GM23338 (cell line): ENCODE data around the gene DBH.

Experiments used
- CREB1 ChIP-seq: fragments of 250-450 bp; sonication (Bioruptor Pico); IDR thresholded peaks from 2 replicates; pipeline ENCODE4 v1.5.0; 2020; ENCODE audit warnings: low read depth, mild to moderate bottlenecking, moderate library complexity
- EZH2 ChIP-seq: fragments of 200-600 bp; sonication (generic); IDR thresholded peaks from one replicate; pipeline ENCODE4 v1.8.0; 2017; ENCODE audit warnings: antibody characterized with exemption, mild to moderate bottlenecking, low read depth; ENCODE audit not compliant: unreplicated experiment
- TF ChIP-seq, protein P1 (sequence below), 2 experiments: fragments of 200-600 bp in 1 of 2; sonication (generic) in 1 of 2; conservative IDR thresholded peaks; 2 replicates each; pipeline versions ENCODE4 v1.5.1 to v1.6.1; 2016 to 2017; ENCODE audit warnings: antibody characterized with exemption in 2 of 2, low read depth in 2 of 2, mild to moderate bottlenecking in 2 of 2, moderate library complexity in 1 of 2

DNA sequence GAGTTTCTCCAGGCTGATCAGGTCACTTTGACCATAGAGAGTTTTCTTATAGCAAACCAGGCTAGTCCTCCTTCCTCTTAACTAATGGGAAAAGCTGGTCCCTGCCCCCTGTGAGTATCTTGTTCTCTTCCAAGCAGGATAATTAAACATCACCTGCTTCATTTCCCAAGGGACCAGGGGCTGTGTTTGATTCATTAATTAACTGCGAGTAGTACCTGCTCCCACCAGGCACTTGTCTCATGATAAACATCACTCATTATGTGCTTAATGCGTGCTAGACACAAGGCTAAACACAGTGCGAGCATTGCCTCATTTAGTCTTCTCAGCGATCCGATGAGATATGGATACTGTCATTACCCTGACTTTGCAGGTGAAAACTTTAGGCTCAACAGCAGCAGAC lies 25.3 kb upstream of the DBH start:
- TF ChIP-seq, protein P1, sequence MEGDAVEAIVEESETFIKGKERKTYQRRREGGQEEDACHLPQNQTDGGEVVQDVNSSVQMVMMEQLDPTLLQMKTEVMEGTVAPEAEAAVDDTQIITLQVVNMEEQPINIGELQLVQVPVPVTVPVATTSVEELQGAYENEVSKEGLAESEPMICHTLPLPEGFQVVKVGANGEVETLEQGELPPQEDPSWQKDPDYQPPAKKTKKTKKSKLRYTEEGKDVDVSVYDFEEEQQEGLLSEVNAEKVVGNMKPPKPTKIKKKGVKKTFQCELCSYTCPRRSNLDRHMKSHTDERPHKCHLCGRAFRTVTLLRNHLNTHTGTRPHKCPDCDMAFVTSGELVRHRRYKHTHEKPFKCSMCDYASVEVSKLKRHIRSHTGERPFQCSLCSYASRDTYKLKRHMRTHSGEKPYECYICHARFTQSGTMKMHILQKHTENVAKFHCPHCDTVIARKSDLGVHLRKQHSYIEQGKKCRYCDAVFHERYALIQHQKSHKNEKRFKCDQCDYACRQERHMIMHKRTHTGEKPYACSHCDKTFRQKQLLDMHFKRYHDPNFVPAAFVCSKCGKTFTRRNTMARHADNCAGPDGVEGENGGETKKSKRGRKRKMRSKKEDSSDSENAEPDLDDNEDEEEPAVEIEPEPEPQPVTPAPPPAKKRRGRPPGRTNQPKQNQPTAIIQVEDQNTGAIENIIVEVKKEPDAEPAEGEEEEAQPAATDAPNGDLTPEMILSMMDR (conservative IDR thresholded peaks at IDR 0.05; ENCODE audit: low read depth in 2 of 2): no peak
- TF ChIP-seq CREB1 (CRISPR knock-in tag) (no peak), EZH2 (no peak)
